MCF 10A (cell line): ENCODE data around the gene SSH2. TPM values are rescaled to one million over a fixed set of nuclear protein-coding genes. Genes with fewer than 3 reads are reported as not detected.

Experiments used
- BruUV-seq: library from RNA; stranded (reverse); fragments of 400-500 nt; replicated peaks from 2 replicates; lab custom pipeline; 2021; lab: Mats Ljungman, UMichigan
- CTCF ChIA-PET: fragments of 300-600 bp; sonication (Branson Sonifier 250); formaldehyde crosslinking; extraction: SDS; loops from one replicate; lab custom pipeline; 2021; ENCODE audit warnings: antibody characterized with exemption, inconsistent platforms; lab: Yijun Ruan, JAX
- POLR2A ChIA-PET: fragments of 300-600, 350-650 bp; sonication (Branson Sonifier 250); formaldehyde crosslinking; extraction: SDS; loops from one replicate; lab custom pipeline; 2020; ENCODE audit warnings: antibody characterized with exemption, inconsistent platforms; lab: Yijun Ruan, JAX
- DNase-seq: peaks from one replicate; pipeline ENCODE4 v3.0.0-alpha.2; 2018; ENCODE audit not compliant: unreplicated experiment
- H3K27ac Mint-ChIP-seq: one replicate; pipeline ENCODE4 v1.8.0; 2022; ENCODE audit warnings: mild to moderate bottlenecking, low read depth, mixed read lengths; ENCODE audit not compliant: unreplicated experiment
- H3K27me3 Mint-ChIP-seq: one replicate; pipeline ENCODE4 v1.8.0; 2022; ENCODE audit warnings: mixed read lengths; ENCODE audit not compliant: insufficient read depth, unreplicated experiment
- H3K36me3 Mint-ChIP-seq: one replicate; pipeline ENCODE4 v1.8.0; 2022; ENCODE audit warnings: mild to moderate bottlenecking, moderate library complexity, mixed read lengths; ENCODE audit not compliant: insufficient read depth, unreplicated experiment
- H3K4me1 Mint-ChIP-seq: one replicate; pipeline ENCODE4 v1.8.0; 2022; ENCODE audit warnings: mixed read lengths; ENCODE audit not compliant: insufficient read depth, unreplicated experiment
- H3K4me3 Mint-ChIP-seq: one replicate; pipeline ENCODE4 v1.8.0; 2022; ENCODE audit warnings: mild to moderate bottlenecking, moderate library complexity, mixed read lengths; ENCODE audit not compliant: unreplicated experiment
- H3K9me3 Mint-ChIP-seq: one replicate; pipeline ENCODE4 v1.8.0; 2022; ENCODE audit warnings: mixed read lengths; ENCODE audit not compliant: unreplicated experiment
- CTCF ChIP-seq: fragments of 200-600 bp; IDR thresholded peaks from one replicate; pipeline ENCODE4 v1.8.0; 2022; ENCODE audit warnings: antibody characterized with exemption, mild to moderate bottlenecking; ENCODE audit not compliant: unreplicated experiment
- intact Hi-C: fragments of 100-400 bp; cut with micrococcal nuclease; formaldehyde crosslinking; loops from 2 replicates; pipeline ENCODE4 v1.14.1; 2022
- total RNA-seq: library from RNA; stranded (reverse); gene quantifications from 2 replicates; pipeline ENCODE4 v1.2.3, GENCODE V29; 2022

The SSH2 gene
- total RNA-seq, 1 experiment from 2014 or later: 21.9 TPM

GRCh38 chr17:29914819-29915537 lies 15.1 kb downstream of the SSH2 start:
- no TSS peak for BruUV-seq
- peaks cover 10% of the 10 kb centered on the region for H3K4me1 Mint-ChIP-seq
- POLR2A ChIA-PET: interaction anchor here (1.1 kb wide), 1 partner anchor 15 kb away, joined by 4 read pairs; the partner anchor contains the start of gene SSH2

GRCh38 chr17:29911641-29912177 lies 18.3 kb downstream of the SSH2 start:
- CTCF ChIA-PET: interaction anchor here (0.7 to 4.5 kb wide), 6 partner anchors 9 to 193 kb away, joined by 3 to 19 read pairs (median 4); no protein-coding TSS in a partner anchor
- H3K4me1 Mint-ChIP-seq: no peaks in the 10 kb centered on the region
- no peaks in the 10 kb centered on the region for H3K9me3 Mint-ChIP-seq
- no peak for TF ChIP-seq CTCF
- POLR2A ChIA-PET: interaction anchor here (0.6 to 1.1 kb wide), 3 partner anchors 8 to 88 kb away, joined by 3 to 6 read pairs (median 5); no protein-coding TSS in a partner anchor
- H3K4me3 Mint-ChIP-seq: no peak overlapping the region
- DNase-seq: no peak
- H3K27me3 Mint-ChIP-seq: no peaks in the 10 kb centered on the region
- no peaks in the 10 kb centered on the region for H3K36me3 Mint-ChIP-seq
- intact Hi-C loops: no loop called here
- H3K27ac Mint-ChIP-seq: no peak overlapping the region
- BruUV-seq: no TSS peak

More at GRCh38 chr17:29914819-29915537, 15.1 kb downstream of the SSH2 start:
- no peak for TF ChIP-seq CTCF
- Mint-ChIP-seq H3K27ac (no peak overlapping the region), H3K9me3 (no peaks in the 10 kb centered on the region), H3K27me3 (no peaks in the 10 kb centered on the region), H3K4me3 (no peak overlapping the region), H3K36me3 (no peaks in the 10 kb centered on the region)
- CTCF ChIA-PET: interaction anchor here (0.7 to 1.5 kb wide), 2 partner anchors 16 to 180 kb away, joined by 3 to 5 read pairs; no protein-coding TSS in a partner anchor
- intact Hi-C loops: no loop called here
- DNase-seq: no peak

GRCh38 chr17:29909236-29910003 lies 20.6 kb downstream of the SSH2 start:
- Mint-ChIP-seq H3K36me3 (peaks cover 6% of the 10 kb centered on the region), H3K4me1 (no peaks in the 10 kb centered on the region), H3K9me3 (no peaks in the 10 kb centered on the region), H3K27ac (no peak overlapping the region), H3K27me3 (no peaks in the 10 kb centered on the region), H3K4me3 (no peak overlapping the region)
- no peak for DNase-seq
- intact Hi-C loops: no loop called here
- ChIA-PET CTCF (interaction anchor here (4.5 kb wide), 1 partner anchor 22 kb away, joined by 19 read pairs; no protein-coding TSS in a partner anchor), POLR2A (interaction anchor here (0.6 to 2.0 kb wide), 5 partner anchors 9 to 26 kb away, joined by 3 to 6 read pairs (median 3); no protein-coding TSS in a partner anchor)
- no TSS peak for BruUV-seq
- no peak for TF ChIP-seq CTCF
